ENCODE measurements around the gene ATP2B3. TPM values are rescaled to one million over a fixed set of nuclear protein-coding genes. Genes with fewer than 3 reads are reported as not detected.

The ATP2B3 gene
- total RNA-seq, result not detected in 2 replicates

DNA sequence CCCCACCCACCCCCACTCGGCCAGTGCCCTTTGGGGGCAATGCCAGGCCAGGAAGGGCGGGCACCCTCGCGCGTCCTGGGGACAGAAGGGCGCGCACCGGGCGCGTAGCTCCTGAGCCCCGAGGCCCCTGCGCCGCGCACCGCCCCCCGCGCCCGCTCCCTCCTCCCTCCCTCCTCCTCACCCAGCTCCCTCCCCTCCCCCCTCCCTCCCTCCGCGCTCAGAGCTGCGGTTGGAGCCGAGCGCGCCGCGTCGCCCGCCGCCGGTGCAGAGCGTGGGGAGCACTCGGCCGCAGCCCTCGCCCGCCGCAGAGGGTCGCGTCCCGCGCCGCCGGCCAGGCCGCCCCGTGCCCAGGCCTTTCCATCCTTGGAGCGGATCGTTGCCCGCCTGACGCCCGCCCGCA, at the start of gene ATP2B3:
ATP2B3 (plus strand) TSS at position 220 of the 400 bp plus-strand sequence. CDS start 18,606 bp downstream, outside the sequence.

GRCh38 chrX:153470411-153471363, 46.8 kb upstream of the ATP2B3 start, which contains the start of gene HAUS7:
Gene HAUS7 (minus strand): TSS chrX:153470576. CDS start chrX:153470557, 19 bp downstream.

DNA sequence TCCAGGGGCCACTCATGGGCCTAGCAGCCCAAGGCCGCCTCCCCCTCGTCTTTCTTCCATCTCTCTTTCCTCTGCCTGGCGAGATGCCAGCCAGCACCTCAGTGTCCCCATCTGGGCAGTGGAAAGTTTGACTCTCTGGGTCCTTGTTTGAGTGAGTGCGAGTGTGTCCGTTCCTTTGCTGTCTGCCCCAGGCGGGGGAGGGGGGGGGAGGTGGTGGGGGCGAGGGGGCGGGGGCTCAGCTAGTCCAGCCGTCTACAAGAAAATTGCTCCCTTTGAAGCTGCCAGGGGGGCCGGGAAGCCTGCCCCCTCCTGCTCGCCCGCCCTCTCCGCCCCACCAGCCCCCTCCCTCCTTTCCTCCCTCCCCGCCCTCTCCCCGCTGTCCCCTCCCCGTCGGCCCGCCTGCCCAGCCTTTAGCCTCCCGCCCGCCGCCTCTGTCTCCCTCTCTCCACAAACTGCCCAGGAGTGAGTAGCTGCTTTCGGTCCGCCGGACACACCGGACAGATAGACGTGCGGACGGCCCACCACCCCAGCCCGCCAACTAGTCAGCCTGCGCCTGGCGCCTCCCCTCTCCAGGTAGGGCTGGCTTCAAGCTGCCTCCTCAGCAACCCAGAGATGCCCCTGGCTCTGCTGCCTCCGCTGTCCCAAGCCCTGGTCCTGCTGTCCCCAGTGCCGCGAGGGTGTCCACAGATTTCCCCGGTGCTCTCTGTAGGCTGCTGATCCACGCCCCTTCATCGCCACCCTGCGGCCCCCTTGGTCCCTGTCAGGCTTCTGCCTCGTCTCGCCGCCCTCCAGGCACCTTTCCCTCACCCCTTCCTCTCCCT, 22.7 kb upstream of the ATP2B3 start, which contains the start of gene BGN:
BGN (plus strand) TSS at position 440 of the 821 bp plus-strand sequence. CDS start 9,652 bp downstream, outside the sequence.

GRCh38 chrX:153598541-153599191, 81.2 kb downstream of the ATP2B3 start, which contains the start of gene CCNQ:
Gene CCNQ (minus strand): TSS chrX:153599139. CDS start chrX:153599073, 66 bp downstream.

Other genes starting within 250 kb of the ATP2B3 start
- gene PNMA6F, start 195.9 kb upstream of the ATP2B3 start, total RNA-seq, result not detected in 2 replicates
- 4.5 and 5.2 TPM in 2 replicates for gene ZNF275, start 183.5 kb upstream of the ATP2B3 start, total RNA-seq
- not detected in 2 replicates for gene PNMA6E, start 116.3 kb upstream of the ATP2B3 start, total RNA-seq
- 1.0 and 1.1 TPM in 2 replicates for gene ZFP92, start 106.2 kb upstream of the ATP2B3 start, total RNA-seq
- 2.0 and 4.1 TPM in 2 replicates for gene TREX2, start 71.6 kb upstream of the ATP2B3 start, total RNA-seq
- gene HAUS7, start 47.1 kb upstream of the ATP2B3 start, total RNA-seq, result 22.7 and 52.9 TPM in 2 replicates
- gene BGN, start 22.7 kb upstream of the ATP2B3 start, total RNA-seq, result 0.30 and 1.0 TPM in 2 replicates
- gene CCNQ, start 81.5 kb downstream of the ATP2B3 start, total RNA-seq, result 46.9 and 64.9 TPM in 2 replicates
- 2.5 and 2.9 TPM in 2 replicates for gene DUSP9, start 129.6 kb downstream of the ATP2B3 start, total RNA-seq
- gene PNCK, start 156.2 kb downstream of the ATP2B3 start, total RNA-seq, result not detected in 2 replicates
- gene SLC6A8, start 170.3 kb downstream of the ATP2B3 start, total RNA-seq, result 20.2 and 20.9 TPM in 2 replicates
- gene BCAP31, start 206.7 kb downstream of the ATP2B3 start, total RNA-seq, result 181 and 206 TPM in 2 replicates
- gene ABCD1, start 207.2 kb downstream of the ATP2B3 start, total RNA-seq, result 1.2 and 3.0 TPM in 2 replicates
- 5.2 and 5.4 TPM in 2 replicates for gene PLXNB3, start 246.6 kb downstream of the ATP2B3 start, total RNA-seq

All from hair follicular keratinocyte (primary cell).